Suprapubic skin (tissue), 4 donors: Measurements from ENCODE around the gene NCBP1.

Experiments used
- CTCF ChIP-seq, 2 donors: fragments of 200-600 bp in 1 of 2; fragments of 450-650 bp in 1 of 2; sonication (generic) in 1 of 2; IDR thresholded peaks; one replicate each; pipeline ENCODE4 v1.5.1; 2016 to 2019; ENCODE audit warnings: antibody characterized with exemption in 2 of 2, mild to moderate bottlenecking in 1 of 2, moderate library complexity in 1 of 2
- EP300 ChIP-seq: sonication (generic); formaldehyde crosslinking; IDR thresholded peaks from one replicate; pipeline ENCODE4 v1.6.1; 2017; ENCODE audit warnings: antibody characterized with exemption
- POLR2A ChIP-seq, 2 donors: fragments of 450-650 bp; IDR thresholded peaks; one replicate each; pipeline ENCODE4 v1.6.1; 2017; ENCODE audit warnings: antibody characterized with exemption in 2 of 2, mild to moderate bottlenecking in 2 of 2, moderate library complexity in 2 of 2
- POLR2AphosphoS5 ChIP-seq, 3 donors: sonication (generic); formaldehyde crosslinking; IDR thresholded peaks; one replicate each; pipeline ENCODE4 v1.6.1; 2017; ENCODE audit warnings: antibody characterized with exemption in 3 of 3

GRCh38 chr9:97660340-97660739, 26.7 kb downstream of the NCBP1 start:
- TF ChIP-seq POLR2A (IDR thresholded peaks at IDR 0.05) (no peak), CTCF (IDR thresholded peaks at IDR 0.05) (no peak), POLR2AphosphoS5 (IDR thresholded peaks at IDR 0.05) (no peak), EP300 (no peak)
